GM19438 (cell line): ENCODE measurements around the gene TBX10.
"Not testable (repeated sequence)": the region's sequence is repeated elsewhere in the genome, so short reads cannot be mapped to it uniquely, and the experiment has no call there.

ENCODE experiments used
- ATAC-seq: cut with Tn5 transposase; IDR thresholded peaks from one replicate; pipeline ENCODE4 v1.9.1; 2021; ENCODE audit warnings: low read depth; ENCODE audit not compliant: unreplicated experiment

Gene TBX10

DNA sequence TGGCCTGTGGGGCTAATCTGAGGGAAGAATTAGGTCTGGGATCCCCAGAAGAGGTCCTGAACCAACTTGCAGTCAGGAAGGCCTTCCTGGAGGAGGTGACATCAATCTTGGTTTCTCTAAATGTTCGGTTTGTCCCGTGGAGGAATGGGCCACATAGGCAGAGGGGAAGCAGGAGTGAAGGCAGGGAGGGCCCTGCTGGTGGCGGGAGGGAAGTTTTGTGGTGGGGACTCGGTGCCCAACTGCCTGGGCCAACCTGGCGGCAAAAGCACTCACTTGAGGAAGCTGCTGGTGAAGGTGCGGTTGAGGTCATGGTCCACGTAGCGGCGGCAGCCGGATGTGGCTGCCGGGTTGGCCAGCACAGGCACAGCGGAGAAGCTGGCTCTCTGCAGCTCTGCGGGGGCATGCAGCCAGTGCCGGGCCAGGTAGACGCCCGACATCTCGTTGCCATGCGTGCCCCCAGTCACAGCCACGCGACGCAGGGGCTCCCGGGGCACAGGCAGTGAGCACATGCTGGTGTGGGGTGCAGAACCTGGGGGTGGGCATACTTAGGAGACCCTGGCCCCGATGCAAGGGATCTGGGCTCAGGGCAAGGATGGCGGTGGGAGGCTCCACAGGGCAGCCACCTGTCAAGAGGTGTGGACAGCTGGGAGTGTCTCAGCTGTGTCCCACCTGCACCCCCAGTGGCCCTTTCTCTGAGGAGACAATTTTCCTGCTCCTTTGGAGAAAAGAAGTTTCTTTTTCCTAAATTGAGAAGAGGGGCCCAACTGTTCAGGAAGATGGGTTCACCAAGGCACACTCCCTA is 7.2 kb upstream of the TBX10 start:
- ATAC-seq, result no peak

DNA sequence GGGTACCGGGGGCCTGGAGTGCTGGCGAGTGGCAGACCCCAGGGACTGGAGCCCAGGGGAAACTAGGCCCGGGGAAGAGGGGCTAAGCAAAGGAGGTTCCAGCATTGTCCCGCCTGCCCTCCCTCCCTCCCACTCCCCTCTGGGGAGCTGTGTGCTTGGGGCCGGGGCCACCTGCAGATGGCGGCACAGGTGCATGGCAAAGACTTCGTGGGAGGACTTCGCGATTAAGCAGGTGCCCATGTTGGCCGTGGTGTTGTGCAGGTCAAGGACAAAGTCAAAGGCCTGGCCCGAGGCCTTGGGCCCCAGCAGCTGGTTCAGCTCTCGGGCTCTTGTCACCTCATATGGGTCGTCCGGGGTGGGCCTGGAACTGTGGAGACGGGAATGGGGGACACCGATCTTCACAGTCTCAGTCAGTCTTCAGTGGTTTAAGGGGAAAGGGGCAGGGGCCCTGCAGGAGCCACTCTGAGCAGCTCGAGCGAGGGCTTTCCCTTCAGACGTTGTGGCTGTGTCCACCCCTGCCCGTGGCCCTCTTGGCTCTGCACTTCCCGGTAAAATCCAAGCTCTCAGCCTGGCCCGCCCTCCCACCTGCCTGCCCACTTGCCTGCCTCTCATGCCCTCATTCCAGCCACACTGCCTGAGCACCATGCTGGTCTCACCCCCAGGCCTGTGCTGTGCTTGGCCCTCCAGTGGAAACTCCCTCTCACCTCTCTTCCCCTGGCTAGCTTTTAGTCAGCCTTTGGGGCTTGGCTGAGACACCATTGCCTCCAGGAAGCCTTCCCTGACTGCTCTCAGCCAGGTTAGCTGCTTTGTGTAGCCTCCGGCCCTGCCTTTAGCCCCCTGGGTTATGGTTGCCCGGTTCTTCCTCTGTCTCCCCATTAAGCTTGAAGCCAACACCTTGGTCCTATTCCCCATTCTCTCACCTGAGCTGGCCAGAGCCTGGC is 6.2 kb upstream of the TBX10 start:
- no peak for ATAC-seq

DNA sequence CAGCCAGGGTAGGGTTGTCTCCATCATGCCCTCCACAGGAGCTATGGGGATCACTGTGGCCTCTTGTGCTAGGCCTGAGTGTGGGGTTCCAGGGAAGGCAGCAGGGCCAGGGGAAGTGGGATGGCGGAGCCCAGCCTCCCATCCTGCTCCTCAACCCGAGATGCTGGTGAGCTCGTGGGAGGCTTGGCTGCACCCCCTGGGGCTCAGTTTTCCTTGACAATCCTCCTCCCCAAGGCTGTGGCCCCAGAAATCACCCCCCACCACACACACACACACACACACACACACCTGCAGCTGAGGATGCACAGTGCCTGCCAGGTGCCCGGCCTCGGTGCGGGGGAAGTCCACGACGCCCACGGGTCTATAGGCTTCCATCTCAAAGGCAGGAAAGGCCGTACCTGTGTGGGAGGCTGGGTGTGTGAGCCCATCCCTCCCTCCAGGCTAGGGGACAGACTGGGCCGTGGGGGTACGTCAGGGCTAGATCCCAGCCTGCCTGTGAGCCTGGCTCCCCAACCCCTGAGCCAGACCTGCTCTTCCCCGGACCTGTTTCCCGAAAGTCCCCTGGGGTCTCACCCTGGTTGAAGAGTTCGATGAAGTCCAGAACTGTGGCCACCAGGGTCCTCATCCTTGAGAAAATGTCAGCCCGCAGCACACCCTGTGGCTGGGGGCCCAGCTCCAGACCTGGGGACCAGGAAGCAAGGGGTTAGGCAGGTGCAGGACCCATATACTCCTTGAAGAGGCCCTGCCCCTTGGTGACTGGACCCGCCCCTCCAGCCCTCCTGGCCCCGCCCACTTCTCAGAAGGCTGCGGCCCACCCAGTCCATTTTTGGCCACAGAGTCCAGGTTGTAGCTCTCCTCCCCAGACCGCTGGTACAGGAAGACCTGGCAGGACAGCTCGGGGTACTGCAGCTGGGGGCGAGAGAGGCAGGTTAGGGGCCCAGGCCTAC is 5.2 kb upstream of the TBX10 start:
- ATAC-seq, result no peak

DNA sequence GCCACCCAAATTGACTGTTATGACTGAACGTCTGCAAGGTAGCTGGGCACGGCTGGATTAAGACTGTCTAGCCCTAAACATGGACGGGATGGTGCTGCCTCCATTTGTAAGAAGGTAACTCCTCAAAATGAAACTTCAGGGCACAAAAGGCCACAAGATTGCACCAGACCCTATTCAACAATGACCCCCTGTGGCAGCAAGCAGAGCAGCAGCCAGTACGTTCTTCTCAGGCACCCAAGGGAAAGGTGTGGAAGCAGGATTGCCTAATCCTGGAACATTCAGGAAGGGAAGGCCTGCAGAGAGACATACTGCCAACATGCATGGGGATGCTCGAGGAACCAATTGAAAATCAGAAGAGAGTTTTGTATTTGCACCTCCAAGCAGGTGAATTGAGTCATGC is 4.5 kb upstream of the TBX10 start:
- no peak for ATAC-seq

DNA sequence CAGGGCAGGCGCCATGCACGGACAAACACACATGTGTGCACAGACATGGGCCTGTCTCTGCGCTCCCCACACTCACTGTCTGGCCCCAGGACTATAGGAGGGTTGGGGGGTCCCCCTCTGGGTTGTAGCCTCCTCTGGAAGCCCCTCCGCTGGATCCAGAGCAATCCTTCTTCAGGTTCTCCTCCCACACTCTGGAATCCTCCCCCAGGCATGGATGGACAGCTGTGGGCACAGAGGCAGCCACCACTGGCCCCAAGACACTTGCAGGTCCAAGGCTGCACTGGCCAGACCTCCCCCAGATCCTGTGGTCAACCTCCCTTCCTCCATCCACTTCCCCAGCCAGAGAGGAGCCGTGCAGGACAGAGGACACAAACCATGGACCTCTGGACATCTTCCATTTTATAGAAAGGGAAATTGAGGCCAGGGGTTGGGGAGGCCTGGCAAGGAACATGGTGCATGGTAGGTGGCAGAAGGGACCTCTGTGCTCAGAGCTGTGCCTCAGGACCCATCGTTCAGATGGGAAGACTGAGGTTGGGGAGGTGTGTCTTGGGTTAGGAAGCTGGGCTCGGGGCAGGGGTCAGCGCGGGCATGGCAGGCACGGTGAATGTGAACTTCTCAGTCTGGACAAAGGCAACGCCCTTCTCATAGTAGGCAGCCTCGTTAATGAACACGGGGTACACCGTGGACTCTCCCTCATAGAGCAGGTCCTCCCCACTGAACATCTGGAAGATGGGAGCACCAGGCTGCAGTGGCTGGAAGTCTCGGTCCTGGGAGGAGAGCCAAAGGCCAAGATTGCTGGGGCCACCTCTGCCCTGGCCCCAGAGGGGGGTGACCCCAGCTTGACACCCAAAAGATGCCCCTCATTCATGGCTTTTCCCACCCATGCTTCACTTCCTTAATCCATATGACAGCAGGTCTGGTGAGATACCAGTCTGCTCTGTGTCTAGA is 2.9 kb upstream of the TBX10 start:
- no peak for ATAC-seq

DNA sequence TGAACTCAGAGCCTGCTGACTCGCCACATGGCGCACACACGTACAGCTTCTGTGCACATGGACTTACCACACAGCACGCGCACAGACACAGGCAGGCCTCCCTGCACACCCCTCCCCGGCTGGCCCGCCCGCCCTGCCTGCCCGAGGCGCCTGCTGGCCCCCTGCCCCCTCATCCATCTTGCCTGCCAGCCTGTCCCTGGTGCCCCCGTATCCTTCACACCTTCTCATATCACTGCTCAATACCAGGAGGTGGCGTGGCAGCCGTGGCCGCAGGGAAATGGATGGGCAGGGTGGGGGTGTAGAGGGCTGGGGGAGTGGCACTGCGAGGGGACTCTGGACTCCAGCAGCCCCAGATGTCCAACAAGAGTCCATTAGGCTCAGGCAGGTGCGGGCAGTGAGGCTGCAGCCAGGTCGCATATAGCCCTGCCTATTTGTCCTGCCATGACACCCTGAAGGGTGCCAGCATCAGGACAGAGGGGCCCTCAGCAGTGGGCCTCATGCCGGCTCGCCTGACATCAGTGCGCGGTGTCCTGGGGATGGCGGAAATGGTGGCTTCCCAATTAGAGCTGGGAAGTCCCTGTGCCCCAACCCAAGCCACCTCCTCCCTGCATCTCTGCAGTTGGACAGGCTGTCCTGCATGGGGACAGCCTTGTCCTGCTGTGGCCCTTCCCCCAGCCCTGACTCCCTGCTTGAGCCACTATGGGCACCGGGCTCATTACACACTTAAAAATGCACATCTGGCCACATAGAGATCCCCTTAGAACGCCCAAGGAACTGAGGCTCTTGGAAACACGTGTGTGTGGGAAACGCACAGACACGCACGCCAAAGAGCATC is 2.0 kb upstream of the TBX10 start:
- no peak for ATAC-seq

DNA sequence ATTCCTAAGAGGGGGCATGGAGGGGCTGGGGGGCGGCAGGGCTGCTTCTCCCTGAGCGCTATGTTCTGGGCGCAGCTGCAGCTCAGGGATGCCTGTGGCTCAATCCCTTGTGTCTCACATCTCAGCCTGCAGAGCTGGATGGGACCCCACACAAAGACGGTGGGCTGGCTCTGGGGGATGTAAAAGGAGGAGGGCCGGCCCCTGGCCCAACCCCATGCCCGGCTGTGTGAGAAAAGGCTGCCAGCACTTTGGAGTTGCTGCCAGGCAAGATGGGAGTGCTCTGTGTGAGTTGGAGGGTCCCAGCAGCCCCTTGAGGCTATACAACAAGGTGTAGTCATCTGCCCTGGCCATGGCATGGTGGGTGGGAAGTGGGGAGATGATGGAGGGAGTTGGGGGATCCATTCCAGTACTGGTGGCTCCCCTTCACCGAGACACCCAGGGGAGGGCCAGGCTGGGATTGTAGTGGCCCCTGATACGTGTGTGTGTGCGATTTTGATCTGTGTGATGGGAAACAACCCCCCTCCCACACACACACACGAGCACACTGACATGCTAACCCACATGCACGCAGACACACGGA is 1.3 kb upstream of the TBX10 start:
- no peak for ATAC-seq

DNA sequence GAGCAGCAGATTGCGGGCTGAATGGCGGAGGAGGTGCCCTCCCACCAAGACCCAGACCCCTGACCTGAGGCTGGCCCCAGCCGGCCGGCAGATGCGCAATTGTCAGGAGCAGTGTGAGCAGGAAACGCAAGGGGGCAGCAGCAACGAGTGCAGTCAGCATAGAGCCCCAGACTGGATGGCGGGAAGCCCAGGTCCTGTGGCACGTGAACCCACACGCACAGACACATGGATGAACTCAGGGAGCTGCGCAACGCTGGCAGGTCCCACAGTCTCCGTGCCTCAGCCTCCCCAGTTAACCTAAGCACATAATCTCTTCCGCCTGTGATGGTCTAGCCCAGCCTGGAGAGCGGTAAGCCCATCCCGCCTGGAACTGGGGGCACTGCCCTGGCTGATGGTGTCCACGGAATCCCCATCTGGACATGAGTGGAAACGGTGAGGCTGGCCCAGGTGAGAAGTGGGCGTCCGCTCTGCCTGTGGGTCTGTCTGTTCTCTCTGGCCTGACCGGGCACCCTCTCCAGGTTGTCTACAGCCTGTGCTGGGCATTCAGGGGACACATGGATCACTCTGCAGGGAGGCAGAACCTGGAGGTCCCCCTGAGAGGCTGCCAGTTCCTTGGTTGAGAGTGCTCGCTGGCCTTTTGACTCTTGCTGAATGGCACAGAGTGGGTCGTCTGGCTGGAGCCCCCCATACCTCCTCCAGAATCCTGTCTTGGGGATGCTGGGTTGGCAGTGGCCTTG is 626 bp upstream of the TBX10 start:
- ATAC-seq, result no peak

DNA sequence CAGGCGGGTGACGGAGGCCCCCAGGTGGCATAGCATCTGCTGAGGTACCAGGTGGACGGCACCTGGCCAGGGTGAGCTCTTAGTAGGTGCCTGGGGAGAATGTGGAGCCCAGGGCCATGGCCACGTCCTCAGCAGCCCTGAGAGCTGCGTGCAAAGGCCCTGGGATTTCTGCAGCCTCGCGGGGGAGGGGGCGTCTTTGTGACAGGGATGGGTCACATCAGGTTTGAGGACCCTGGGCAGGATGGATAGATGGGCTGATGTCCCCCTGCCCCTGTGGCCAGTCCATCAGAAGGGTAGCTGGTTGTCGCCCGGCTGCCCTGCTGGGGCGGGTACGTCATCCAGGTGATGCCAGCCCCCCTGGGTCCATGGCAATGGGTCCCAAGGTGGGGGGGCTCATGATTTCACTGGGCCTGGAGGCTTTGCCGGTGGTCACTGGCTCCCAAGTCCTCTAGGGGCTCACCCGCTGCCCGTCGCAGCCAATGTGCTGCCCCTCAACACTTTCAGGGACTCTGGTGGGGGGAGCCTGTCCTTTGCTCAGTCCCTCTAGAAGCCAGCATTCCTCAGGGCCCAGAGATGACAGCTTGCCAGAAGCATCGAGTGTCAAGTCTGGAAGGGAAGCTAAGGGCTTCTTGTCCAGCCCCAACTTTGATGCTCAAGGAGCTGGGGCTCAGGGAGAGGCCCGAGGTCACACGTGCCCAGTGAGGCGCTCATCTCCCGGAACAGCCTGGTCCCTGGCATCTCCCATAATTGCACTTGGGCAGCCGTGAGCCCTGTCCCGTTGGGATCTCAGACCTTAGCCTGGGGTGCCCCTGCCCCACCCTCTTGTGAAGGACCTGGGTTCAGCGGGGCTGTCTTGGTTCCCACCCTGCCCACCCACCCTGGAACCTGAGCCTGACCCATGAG is 777 bp downstream of the TBX10 start:
- no peak for ATAC-seq

DNA sequence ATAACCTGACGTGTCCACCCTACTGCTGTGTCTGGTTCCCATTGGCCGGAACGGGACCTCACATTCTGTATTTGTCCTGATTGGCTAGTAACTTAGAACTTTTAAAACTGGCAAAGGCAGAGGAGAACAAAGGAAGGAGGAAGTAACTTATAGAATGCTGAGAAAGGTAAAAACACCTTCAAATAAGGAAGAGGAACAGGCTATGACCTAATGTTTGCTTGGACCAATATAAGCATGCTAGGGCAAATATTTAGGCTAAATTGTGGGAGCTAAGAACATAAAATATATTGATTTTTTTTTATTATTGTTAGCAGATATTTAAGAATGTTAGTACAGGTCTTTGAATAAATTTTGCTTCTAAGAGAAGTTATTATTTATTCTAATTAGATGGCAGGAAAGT is 2.1 kb downstream of the TBX10 start:
- ATAC-seq, result not testable (repeated sequence)

DNA sequence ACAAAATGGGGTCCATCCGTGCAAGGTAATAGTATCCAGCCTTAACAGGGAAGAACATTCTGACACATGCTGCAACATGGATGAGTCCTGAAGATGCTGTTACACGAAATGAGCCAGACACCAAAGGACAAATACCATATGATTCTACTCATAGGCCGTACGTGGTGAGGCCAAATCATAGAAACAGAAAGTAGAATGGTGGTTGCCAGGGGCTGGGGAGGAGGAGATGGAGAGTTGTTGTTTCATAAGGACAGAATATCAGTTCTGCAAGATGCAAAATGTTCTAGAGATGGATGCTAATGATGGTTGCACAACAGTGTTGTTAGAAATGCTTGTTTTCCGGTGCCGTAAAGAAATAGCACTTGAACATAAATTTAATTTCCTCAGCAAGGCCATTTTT is 2.6 kb downstream of the TBX10 start:
- no peak for ATAC-seq

DNA sequence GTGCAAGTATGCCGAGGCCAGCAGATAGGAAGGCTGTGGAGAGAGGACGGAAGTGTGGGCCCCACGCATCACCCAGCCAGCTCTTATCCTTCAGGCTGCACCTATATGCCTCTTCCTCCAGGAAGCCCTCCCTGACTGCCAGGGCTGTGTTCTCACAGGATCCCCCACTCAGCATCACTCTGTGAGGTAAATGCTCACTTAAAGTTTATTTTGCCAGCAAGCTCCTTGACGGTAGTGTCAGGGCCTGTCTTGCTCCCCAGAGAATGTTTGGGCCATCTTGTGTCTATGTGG is 4.4 kb downstream of the TBX10 start:
- no peak for ATAC-seq

DNA sequence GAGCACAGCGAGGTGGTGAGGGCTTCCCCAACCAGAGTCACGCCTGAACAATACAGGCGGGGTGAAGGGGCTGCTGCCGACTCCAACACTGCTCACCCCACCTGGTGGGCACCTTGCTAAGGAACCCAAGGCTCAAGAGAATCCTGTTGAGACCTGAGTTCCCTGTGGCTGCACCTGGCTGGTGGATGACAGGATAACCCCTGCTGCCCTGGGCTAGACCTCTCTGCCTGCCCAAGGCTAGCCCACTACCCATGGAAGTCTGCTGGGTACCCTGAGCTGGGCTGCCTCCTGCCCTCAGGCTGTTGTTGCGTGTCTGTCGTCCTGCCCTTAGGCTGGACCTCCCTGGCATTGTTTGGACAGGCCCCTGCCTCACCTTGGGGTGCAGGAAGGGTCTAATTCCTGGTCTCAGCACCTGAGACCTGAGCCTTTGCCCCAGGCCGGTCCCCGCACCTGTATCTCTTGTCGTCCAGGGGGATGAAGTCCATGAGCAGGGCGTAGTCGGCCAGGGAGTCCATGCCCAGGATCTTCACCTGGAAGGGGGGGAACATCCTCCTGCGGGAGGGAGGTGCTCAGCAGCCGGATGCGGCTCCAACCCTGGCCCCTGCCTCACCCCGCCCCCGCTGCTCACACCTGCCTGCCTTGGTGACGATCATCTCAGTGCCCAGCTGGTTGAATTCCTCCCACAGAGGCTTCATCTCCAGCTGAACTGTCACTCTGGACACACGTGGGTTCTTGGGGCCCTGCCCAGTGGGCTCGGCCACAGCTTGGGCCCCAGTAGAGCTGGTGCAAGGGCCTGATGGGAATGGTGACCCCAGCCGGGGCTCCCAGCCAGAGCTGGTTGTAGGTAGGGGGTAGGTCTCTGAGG is 5.0 kb downstream of the TBX10 start:
- no peak for ATAC-seq

DNA sequence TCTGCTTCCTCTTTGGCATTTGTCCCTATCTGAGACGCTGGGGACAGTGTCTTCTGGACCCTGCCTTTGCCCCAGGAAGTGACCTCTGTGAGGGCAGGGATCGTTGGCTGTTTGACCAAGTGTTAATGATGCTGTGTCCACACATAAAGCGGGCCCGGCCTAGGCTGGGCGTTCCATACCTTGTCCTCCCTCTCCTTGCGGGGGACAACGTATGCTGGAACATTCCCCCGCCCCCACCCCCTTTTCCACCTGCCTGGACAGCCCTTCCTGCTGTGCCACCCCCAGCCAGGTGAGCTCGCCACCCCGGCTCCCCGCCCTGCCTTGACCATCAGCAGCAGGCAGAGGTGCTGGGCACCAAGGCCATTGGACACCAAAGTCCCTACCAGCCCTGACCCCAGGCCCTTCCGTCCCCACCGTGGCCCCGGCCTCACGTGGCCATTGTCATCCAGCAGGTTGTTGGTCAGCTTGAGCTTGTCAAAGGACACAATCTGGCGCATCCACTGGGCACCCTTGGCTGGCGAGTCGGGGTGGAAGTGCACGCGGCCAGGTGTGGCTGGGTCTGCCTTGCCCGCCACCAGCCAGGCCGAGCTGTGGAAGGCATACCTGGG is 5.7 kb downstream of the TBX10 start:
- no peak for ATAC-seq

DNA sequence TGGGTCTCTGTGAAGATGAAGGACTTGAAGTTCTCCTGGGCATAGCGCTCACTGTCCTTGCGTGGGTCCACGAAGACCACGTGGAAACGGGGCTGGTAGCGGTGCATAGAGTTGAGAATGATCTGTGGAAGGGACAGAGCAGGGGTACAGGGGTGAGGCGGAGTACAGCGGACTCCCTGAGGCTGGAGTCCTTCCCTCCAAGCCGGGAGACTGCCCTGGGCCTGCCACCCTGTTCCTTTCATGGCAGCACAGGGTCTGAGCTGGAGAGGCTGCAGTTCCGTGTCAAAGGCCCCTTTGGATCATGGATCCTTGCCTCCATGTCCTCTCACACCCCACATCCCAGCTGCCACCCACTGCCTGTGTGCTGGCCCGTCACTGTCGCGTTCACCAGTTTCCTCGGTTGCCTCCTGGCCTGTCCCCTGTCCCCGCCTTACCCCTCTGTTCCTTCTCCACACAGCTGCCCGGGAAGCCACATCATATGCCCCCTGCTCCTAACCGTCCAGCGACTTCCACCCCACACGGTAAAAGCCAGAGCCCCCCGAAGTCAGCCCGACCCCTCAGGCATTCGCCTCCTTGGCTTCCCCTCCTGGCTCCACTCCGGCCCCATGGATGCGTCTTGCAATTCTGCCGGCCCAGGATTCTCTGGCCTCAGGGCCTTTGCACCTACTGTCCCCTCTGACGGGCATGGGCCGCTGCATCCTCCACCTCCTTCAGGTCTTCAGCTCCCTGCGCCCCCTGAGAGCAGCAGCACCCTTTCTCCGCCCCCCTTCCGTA is 6.4 kb downstream of the TBX10 start:
- no peak for ATAC-seq
